Ecto neural progenitor cell (in vitro differentiated cells): Measurements from ENCODE around the gene MACROD2.
"Not testable (repeated sequence)": the region's sequence is repeated elsewhere in the genome, so short reads cannot be mapped to it uniquely, and the experiment has no call there.

Experiments used
- DNase-seq: peaks from one replicate; pipeline ENCODE4 v3.0.0-alpha.2; 2018; ENCODE audit warnings: low spot score

The MACROD2 gene

DNA sequence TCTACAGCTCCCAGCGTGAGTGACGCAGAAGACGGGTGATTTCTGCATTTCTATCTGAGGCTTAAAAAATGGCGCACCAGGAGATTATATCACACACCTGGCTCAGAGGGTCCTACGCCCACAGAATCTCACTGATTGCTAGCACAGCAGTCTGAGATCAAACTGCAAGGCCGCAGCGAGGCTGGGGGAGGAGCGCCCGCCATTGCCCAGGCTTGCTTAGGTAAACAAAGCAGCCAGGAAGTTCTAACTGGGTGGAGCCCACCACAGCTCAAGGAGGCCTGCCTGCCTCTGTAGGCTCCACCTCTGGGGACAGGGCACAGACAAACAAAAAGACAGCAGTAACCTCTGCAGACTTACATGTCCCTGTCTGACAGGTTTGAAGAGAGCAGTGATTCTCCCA is 275.4 kb downstream of the MACROD2 start:
- DNase-seq: not testable (repeated sequence)

DNA sequence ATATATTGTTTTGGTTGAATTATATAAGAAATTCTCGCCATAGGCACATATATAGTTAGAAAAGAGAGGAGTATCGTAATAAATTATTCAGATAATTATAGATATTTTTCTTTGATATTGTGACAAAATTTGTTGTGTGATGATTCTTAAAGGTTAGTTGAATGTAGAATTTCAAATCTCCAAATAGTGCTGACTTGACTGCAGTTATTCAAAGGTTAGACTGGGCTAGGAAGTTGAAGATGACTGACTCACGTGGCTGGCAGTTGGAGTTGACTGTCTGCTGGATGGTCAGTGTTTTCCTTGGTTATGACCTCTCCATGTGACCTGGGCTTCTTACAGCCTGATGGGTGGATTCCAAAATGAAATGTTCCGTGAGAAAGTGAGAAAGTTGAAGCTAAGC is 286.8 kb downstream of the MACROD2 start:
- DNase-seq: no peak

DNA sequence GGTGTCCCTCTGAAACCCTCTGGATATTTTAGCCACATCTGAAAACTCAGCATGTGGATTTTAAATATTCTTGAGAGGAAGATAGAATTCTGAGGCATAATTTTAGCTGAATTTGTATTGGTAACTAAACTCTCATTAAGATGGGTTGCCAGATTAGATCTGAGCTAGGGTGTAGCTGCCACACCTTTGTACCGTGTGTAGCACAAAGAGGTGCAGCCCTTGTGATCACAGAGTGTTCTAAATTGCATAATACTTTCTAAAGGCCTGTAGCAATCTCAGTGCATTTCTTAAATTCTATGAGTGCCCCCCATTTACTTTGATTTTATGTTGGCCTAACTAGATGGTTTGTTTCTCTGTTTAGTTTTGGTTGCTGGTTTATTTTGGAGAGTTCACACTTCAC is 289.1 kb downstream of the MACROD2 start:
- no peak for DNase-seq

DNA sequence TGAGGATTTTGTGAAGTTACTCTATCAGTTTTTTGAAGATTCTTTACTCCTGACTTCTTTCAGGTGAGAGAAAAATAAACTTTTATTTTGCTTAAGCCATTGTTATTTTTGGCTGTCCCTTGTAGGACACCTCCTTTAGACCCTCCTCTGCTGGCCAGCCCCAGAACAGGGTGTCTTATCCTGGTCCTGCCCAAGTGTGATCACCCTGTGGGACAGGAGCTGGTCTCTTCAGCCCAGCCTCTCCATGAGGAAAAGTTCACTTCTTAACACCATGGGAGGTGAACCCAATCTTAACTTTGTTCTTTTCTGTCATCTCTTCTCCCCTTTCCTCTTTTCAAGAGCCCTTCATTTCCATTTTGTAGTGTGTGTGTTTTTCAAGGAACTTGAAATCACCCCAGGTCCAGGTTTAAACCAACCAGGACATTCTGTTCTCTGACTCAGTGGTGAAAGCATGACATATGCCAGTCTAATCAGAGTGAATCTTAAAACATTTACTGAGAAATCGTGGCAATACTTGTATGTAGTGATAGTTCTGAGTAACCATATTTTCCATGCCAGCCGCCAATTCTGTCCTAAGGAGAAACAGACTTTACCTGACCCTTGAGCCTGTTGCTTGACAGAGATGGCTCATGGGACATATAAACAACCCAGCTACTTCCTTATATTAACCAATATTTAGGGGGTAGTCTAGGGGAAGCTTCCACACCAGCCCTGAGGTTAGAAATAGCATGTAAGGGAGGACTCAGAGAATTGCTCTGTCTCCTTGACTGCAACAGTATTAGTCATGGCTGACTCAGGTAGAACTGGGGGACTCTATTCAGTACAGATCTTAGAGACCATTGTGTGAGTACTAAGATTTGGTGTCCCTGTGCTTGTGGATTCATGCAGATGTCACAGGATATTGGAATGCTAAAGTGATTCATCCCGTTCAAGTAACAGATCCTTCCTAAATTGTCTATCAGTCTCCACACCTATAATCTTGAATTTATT is 293.3 kb downstream of the MACROD2 start:
- no peak for DNase-seq

DNA sequence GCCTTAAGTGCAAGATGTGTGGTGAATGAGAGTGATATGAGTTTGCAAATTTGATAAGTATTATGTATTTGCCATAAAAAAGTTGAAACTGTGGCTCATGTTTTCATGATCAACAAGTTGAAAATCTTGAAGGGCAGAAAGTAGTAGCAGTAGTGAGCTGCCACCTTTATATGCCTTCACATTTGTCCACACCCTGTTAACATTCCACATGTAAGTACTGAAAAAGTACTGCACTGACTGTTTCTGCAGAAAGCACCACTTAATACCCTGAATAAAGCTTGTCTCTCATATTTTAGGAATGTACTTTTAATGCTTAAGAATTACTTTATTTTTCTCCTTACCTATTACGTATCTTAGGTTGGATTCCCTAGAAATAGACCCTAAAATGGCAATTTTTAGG is 296.2 kb downstream of the MACROD2 start:
- DNase-seq: no peak

DNA sequence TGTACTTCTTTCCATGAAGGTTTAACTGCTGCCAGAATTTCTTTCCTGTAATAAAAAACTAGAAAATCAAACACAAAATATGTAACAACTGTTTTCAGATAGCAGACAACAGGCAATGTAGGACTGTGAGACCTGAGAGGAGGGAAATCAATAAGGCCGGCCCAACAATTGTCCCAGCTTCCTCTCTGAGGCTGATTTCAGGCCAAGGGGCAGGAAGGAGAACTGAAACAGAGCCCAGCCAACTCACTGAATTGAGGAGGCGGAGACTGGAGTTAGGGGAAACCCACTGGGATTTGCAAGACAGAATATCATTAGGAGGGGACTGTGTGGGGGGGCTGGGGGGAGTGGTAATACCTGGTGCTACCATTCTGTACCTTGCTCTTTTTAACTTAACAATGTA is 299.9 kb downstream of the MACROD2 start:
- no peak for DNase-seq

DNA sequence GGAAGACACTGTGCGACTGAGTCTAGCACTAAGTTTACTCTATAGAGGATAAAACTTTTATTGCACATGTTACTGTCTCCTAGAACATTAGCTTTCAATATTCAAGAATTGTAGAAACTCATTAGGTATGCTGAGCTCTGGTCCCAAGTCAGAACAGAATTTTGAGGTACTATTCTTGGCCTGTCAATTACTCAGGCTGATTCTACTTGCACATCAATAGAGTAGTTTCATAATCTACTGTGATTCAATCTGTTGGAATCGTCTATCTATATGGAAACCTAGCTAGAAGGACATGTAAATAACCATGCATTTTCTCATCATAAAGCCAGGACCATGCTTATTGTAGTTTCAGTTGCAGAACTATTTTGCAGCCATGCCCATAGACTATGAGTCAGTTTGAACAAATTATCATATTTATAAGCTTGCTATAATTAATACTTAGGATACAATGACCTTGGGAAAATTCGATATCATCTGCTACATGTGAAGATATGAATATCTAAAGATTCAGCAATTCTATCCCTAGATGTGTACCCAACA is 300.5 kb downstream of the MACROD2 start:
- DNase-seq: no peak

DNA sequence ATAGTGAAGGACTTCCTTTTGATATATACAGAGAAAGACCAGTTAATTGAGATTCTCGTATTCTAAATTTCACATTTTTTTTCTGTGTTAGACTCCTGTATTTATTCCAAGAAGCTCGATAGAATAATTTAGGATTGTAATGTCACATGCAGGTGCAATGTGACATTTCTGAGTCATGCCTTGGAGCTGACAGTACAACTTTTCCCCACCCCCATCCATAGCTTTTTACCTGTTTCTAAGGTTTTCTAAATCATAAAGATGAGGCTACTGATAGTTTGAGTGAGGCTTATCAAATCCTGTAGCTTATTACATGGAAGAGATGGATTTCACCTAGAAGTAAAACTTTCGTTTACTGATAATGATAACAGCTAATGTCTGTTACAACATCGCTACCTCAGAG is 304.5 kb downstream of the MACROD2 start:
- no peak for DNase-seq

DNA sequence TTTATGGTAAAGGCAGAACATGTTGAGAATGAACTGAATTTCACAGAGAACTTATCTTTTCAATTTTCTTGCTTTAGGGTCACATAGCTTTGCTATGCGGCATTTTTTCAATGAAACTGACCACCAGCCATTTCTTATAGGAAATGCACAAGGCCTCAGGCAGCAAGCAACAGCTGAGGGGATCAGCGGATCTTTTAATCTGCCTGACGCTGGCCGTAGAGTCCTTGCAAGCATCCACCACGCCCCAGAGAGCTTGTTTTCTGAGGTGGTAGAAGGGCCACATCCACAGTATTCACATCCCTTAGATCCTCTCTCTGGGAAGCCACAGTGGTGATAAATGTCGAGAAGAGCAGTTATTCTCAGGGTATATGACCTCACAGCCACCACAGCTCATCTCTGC is 307.8 kb downstream of the MACROD2 start:
- DNase-seq: no peak

DNA sequence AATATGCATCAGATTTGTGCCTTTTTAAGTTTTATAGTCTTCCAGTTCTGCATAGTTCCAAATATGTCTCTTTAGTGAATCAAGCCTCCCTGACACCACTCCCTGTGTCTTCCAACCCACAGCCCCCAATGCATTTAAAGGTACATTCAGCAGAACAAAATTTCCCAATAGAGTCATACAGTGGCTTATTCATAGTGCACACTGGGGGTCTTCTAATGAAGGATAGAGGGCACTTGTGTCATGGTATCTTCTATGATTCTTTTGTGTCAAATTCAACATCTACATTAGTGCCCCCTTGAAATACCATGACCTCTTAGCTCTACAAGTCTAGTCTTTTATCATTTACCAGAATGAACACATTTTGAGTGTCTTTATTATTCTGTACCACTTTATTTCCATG is 308.3 kb downstream of the MACROD2 start:
- DNase-seq: no peak

DNA sequence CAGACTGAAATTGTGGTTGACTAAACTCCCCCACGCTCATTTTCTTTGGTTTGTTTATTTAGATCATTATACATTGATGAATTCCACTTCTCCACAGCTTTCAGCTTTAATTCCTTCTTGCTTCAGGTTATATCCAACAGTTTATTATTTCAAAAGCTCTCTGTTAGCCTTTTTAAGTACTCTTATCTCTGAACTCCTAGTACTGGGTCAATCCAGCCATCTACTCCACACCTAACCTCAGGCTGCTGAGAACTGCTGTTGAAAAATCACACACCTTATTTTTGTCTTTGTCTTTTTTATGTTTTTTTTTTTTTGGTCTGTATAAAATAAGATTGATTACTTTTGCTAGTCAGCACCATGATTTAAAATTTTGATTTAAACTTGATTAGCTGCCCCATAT is 309.2 kb downstream of the MACROD2 start:
- DNase-seq: no peak

DNA sequence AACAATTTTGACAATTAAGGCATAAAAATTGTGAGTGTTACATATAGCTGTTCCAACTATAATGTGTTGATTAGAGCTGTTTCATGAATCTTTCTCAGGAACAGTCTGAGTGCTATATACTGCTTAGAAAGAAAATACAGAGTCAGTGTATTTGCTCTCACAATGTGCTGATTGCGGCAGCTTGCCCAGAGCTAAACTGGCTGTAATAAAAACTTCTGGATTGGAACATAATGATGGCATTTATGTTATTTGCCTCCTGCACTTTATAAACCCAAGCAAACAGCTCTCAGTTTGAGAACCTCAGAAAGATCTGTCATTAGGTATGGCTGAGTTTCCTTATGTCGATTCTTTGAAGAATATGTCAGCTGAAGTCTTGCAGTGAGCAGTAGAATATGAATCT is 312.6 kb downstream of the MACROD2 start:
- no peak for DNase-seq

DNA sequence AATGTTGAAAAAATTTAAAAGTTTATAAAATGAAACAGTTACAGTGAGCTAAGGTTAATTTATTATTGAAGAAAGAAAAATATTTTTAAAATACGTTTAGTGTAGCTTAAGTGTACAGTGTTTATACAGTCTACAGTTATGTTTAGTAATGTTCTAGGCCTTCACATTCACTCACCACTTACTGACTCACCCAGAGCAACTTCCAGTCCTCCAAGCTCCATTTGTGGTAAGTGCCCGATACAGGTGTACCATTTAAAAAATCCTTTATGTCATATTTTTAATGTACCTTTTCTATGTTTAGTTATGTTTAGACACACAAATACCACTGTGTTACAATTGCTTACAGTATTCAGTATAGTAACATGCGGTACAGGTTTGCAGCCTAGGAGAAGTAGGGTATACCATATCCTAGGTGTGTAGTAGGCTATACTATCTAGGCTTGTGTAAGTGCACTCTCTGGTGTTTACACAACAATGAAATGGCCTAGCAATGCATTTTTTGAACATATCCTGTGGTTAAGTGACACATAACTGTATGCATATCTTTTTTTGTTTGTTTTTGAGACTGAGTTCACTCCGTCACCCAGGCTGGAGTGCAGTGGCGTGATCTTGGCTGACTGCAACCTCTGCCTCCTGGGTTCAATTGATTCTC is 315.8 kb downstream of the MACROD2 start:
- DNase-seq: no peak

DNA sequence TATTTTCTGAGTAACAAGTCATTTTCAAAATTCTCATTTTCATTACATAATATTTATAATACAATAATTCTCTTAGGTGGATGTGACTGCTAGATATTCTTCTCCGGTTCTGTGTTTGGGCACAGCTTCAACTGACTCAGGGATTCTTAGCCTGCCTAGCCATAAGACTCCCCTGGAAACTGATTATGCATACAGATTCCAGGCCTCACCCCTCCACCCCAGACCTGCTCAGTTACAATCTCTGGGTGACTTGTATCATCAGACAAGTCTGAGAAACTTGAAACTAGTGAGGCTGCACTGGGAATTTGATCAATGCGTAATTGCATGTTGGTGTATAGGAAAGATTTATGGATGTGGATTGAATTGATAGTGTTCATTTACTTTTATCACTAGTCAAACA is 316.7 kb downstream of the MACROD2 start:
- DNase-seq: no peak

DNA sequence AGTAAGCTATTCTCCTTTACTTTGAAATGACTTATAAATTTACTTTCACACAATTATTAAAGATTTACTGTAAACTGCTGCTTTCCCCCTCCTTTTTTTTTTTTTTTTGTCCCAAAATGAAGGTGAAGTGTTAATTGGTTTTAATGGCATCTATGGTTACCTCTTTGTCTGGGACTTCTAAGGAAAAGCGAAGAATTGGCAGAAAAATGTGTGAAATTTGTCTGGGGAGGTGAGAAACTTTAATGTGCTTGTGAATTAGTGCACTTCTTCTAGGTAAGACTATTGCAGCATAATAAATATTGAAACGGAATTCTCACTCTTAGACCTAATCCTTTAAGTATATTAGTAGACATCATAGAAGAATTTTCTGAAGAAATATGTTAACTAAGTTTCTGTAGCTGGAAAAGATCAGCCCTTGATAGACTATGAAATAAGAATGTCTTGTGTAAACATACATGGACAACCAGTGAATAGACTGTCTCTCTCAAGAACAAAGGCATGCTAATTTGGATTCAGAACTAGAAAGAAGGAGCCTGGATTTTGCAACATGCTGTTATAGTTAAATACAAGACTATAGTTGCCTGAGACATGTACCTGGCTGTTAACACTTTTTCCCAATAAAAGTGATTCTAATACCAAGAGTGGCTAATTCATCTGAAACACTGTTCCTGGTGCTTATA is 318.2 kb downstream of the MACROD2 start:
- DNase-seq: no peak

DNA sequence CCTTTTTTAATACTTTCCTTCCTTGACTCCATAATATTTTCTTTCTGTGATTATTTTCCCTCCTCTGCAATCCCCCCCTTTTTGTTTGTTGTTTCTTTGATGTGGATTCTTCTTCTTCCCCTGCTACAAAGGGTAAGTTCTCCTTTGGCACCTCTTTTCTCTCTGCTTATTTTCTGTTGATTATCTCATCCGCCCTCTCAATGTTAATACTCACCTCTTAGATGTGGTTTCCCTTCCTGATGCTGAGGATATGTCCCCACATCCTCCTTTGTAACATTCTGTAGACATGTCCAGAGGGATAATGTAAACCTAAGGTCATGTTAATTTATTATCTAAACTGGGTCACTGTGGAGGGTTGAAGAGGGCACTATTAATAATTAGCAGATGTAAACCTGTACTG is 324.4 kb downstream of the MACROD2 start:
- DNase-seq: no peak

DNA sequence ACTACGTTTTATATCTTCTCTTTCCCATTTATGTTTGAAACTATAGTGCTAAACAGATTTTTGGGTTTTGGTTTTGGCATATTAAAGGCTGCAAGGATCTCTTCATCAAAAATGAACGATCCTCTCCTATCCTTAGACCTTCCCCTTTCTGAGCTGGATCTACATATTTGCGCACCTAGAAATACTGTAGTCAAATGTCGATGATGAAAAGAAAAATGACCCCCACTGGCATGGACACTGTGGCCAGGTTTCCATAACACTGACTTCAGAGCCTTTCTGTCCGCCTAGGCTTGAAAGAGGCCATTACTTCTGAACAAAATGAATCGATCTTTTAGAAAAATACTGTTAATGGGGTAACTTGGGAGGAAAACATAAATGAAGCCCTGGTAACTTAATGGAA is 336.3 kb downstream of the MACROD2 start:
- DNase-seq: no peak

DNA sequence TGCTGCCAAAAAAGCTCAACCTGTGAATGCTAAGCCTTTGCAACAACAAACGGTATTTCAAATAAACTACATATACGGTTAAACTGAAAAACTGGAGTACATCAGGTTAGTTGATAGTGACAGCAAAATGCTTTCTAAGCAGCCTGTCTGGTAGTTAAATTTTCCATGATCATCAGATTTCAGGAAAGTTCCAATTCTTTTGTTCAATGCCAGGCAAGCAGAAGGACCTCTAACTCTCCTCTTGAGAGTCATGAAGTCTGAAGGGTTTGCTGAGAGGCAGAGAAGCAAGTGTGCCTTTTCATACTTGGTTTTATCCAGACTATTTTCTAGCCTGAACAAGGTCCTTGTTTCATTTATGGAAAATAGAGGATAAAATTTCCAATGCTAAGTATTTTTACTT is 337.6 kb downstream of the MACROD2 start:
- no peak for DNase-seq

DNA sequence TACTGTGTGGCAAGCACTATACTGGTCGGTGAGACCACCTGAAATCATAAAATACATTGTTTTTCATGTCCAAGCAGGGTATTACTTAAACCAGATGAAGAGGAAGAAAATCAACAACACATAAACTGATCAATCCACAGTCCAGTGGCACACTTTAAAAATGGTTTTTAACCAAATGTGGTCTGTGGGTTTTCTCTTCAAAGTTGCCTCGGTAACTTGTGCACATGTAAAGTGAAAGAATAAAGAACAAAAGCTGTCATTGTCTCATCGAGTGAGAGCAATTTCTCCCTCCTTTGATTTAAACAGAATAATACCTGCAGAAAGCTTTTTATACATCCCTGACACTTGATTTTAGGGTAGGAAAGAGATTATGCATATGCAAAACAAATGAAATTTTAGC is 338.4 kb downstream of the MACROD2 start:
- no peak for DNase-seq

DNA sequence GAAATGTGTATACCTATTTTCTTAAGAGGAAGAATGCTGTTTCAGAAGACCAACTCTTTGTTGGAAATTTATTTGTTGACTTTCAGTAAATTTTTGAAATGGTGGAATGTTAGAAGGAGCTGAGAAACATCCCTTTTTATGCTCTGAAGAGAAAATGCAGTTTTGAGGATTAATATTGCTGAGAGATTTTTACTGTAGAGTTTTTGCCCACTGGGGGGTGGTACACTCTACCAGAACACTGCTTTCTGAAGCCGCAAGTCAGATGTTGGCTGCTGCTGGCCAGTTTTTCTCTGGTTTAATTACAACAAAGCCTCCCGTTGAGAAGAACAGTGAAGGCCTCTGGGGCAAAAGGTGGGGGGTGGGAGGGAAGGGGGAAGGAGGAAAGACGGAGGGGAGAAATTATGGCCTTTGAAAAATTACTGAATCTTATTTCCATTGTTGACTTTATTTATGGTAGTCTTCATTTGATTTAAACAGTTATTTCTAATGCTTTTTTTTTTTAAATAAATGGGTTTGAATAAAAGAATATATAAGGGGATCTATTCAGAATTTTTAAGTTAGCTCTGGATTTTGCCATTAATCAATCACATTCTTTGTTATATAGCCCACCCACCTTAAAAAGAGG is 339.1 kb downstream of the MACROD2 start:
- peak; percentile 67 for DNase-seq

DNA sequence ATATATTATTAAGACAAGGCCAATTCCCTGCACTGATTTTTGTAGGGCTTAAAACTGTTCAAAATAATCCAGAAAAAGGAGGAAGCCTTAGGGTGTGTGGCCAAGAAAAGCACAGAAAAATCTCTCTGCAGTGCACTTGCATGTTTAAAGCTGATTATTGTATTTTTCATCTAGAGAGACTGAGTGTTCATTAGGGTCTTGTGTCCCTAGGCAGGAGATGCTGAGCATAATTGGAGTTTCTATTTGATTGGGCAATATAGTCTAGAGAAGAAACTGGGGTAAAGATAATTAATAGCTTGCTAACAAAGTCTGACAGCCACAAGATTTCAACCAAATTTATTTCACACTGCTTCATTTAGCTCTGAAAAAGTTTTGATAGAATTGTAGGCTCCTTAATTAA is 339.7 kb downstream of the MACROD2 start:
- no peak for DNase-seq

DNA sequence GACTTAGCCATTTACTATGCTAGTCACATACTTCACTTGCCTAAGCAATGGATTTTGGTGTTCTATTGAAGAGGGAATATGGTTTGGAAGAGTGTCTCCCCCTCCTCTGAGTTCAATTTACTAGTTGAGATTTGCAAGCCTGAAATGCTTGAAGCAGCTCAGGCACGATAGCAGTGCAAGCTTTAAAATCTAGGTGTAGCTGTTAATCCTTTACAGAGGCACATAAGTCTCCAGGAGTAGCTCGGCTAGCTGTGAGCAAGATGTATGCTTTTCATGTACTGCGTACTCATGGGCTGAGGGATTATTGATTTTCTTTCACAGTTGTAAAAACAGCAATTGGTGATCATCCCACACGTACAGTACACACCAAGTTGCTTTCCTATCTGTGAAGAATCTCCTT is 341.4 kb downstream of the MACROD2 start:
- no peak for DNase-seq
